ENCODE data around the gene SERHL2. TPM values are rescaled to one million over a fixed set of nuclear protein-coding genes. Genes with fewer than 3 reads are reported as not detected.
"Not testable (repeated sequence)": the region's sequence is repeated elsewhere in the genome, so short reads cannot be mapped to it uniquely, and the experiment has no call there.

Gene SERHL2
- total RNA-seq, 2 donors from 2014 or later = 12.6 to 12.8 TPM

DNA sequence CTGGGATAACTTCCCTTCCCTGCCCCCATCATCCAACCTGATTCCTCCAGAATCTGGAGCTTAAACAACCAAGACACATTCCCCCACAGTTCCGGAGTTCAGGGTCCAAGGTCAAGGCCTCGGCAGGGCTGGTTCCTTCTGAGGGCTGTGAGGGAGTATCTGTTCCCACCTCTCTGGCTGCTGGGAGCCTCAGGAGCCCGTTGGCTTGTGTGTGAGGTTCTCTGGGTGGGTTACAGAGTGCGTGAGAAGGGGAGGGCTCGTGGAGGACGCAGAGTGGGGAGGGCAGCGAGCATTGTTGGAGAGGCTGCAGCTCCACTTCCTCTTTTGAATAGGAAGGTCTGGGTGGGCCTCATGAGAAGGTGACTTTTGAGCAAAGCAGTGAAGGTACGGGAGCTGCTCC lies 8.5 kb downstream of the SERHL2 start:
- no peak for DNase-seq

DNA sequence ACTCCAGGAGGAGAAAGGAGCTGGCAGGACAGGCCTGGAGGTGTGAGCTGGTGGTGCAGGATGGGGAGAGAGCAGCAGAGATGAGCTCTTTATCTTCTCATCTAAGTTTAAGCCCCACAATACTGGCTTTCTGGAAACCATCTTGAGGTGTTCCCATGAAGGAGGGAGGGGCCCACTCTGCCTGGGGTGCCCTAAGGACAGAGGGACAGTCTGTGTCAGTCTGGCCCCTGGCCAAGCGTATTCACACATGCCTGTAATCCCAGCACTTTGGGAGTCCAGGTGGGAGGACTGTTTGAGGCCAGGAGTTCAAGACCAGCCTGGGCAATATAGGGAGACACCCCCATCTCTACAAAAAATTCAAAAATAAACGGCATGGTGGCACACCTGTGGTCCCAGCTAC lies 8.9 kb downstream of the SERHL2 start:
- DNase-seq = no peak
- Mint-ChIP-seq H3K27ac (peak overlapping the region; percentile 45), H3K36me3 (ENCODE audit: low read depth) (peaks cover 22% of the 10 kb centered on the region), H3K4me1 (peaks cover 5% of the 10 kb centered on the region), H3K9me3 (no peaks in the 10 kb centered on the region), H3K27me3 (ENCODE audit: insufficient read depth) (no peaks in the 10 kb centered on the region), H3K4me3 (no peak overlapping the region)
- H3K4me1 ChIP-seq (ENCODE audit: control insufficient read depth, insufficient read depth, low read length) = no peaks in the 10 kb centered on the region
- WGBS, 2 experiments (ENCODE audit: insufficient coverage in 1 of 2, insufficient read length in 1 of 2) = 98 to 100% methylated on average over 1 to 2 of the region's 2 CpGs
- no peaks in the 10 kb centered on the region for H3K9me3 ChIP-seq (ENCODE audit: control insufficient read depth, low read length)
- H3K4me3 ChIP-seq (ENCODE audit: low read length) = no peak overlapping the region
- H3K27ac ChIP-seq (ENCODE audit: low read depth, low read length) = no peak overlapping the region
- H3K36me3 ChIP-seq (ENCODE audit: control insufficient read depth, insufficient read depth, low read length) = peaks cover 56% of the 10 kb centered on the region
- H3K27me3 ChIP-seq (ENCODE audit: control insufficient read depth, insufficient read depth, low read length, poor library complexity, severe bottlenecking) = no peaks in the 10 kb centered on the region
- TF ChIP-seq, protein P1, sequence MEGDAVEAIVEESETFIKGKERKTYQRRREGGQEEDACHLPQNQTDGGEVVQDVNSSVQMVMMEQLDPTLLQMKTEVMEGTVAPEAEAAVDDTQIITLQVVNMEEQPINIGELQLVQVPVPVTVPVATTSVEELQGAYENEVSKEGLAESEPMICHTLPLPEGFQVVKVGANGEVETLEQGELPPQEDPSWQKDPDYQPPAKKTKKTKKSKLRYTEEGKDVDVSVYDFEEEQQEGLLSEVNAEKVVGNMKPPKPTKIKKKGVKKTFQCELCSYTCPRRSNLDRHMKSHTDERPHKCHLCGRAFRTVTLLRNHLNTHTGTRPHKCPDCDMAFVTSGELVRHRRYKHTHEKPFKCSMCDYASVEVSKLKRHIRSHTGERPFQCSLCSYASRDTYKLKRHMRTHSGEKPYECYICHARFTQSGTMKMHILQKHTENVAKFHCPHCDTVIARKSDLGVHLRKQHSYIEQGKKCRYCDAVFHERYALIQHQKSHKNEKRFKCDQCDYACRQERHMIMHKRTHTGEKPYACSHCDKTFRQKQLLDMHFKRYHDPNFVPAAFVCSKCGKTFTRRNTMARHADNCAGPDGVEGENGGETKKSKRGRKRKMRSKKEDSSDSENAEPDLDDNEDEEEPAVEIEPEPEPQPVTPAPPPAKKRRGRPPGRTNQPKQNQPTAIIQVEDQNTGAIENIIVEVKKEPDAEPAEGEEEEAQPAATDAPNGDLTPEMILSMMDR (conservative IDR thresholded peaks at IDR 0.05) = no peak
- no peak overlapping the region for H3K9ac ChIP-seq (ENCODE audit: extremely low read depth, low read length, poor library complexity, severe bottlenecking)

More for the DNA sequence above, 8.5 kb downstream of the SERHL2 start:
- no peak overlapping the region for H3K9ac ChIP-seq (ENCODE audit: extremely low read depth, low read length, poor library complexity, severe bottlenecking)
- 87 to 88% methylated on average over 4 to 8 of the region's 8 CpGs for WGBS, 2 experiments (ENCODE audit: insufficient coverage in 1 of 2, insufficient read length in 1 of 2)
- H3K9me3 ChIP-seq (ENCODE audit: control insufficient read depth, low read length) = no peaks in the 10 kb centered on the region
- H3K27ac Mint-ChIP-seq = peak overlapping the region; percentile 45
- peaks cover 56% of the 10 kb centered on the region for H3K36me3 ChIP-seq (ENCODE audit: control insufficient read depth, insufficient read depth, low read length)
- H3K36me3 Mint-ChIP-seq (ENCODE audit: low read depth) = peaks cover 22% of the 10 kb centered on the region
- no peaks in the 10 kb centered on the region for H3K9me3 Mint-ChIP-seq
- no peaks in the 10 kb centered on the region for H3K27me3 Mint-ChIP-seq (ENCODE audit: insufficient read depth)
- H3K27me3 ChIP-seq (ENCODE audit: control insufficient read depth, insufficient read depth, low read length, poor library complexity, severe bottlenecking) = no peaks in the 10 kb centered on the region
- peaks cover 5% of the 10 kb centered on the region for H3K4me1 Mint-ChIP-seq
- H3K4me3 ChIP-seq (ENCODE audit: low read length) = no peak overlapping the region
- no peak overlapping the region for H3K27ac ChIP-seq (ENCODE audit: low read depth, low read length)
- TF ChIP-seq, protein P1 (conservative IDR thresholded peaks at IDR 0.05) = no peak
- no peaks in the 10 kb centered on the region for H3K4me1 ChIP-seq (ENCODE audit: control insufficient read depth, insufficient read depth, low read length)
- H3K4me3 Mint-ChIP-seq = no peak overlapping the region

DNA sequence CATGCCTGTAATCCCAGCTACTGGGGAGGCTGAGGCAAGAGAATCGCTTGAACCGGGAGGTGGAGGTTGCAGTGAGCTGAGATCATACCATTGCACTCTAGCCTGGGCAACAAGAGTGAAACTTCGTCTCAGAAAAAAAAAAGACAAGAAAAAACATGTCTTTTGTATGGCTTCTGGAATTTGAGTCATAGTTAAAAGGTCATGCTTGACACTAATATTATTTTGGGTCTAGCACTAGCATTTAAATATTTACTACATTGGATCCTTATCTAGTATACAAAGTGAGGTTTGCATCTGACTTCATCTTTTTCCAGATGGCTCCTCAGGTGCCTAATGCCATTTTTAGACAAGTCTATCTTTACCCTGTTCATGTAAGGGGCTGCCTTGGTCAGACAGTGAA lies 10.2 kb downstream of the SERHL2 start:
- not testable (repeated sequence) for H3K9ac ChIP-seq (ENCODE audit: extremely low read depth, low read length, poor library complexity, severe bottlenecking); H3K9me3 Mint-ChIP-seq; DNase-seq; H3K27me3 ChIP-seq (ENCODE audit: control insufficient read depth, insufficient read depth, low read length, poor library complexity, severe bottlenecking); H3K27ac ChIP-seq (ENCODE audit: low read depth, low read length); H3K4me3 Mint-ChIP-seq; H3K27ac Mint-ChIP-seq; H3K27me3 Mint-ChIP-seq (ENCODE audit: insufficient read depth); H3K4me1 ChIP-seq (ENCODE audit: control insufficient read depth, insufficient read depth, low read length); H3K9me3 ChIP-seq (ENCODE audit: control insufficient read depth, low read length); H3K4me1 Mint-ChIP-seq; H3K4me3 ChIP-seq (ENCODE audit: low read length)
- H3K36me3 Mint-ChIP-seq (ENCODE audit: low read depth) = peaks cover 23% of the 10 kb centered on the region
- H3K36me3 ChIP-seq (ENCODE audit: control insufficient read depth, insufficient read depth, low read length) = peaks cover 64% of the 10 kb centered on the region
- WGBS, 2 experiments (ENCODE audit: insufficient coverage in 1 of 2, insufficient read length in 1 of 2) = 91 to 93% methylated on average over 3 of the region's 3 CpGs

DNA sequence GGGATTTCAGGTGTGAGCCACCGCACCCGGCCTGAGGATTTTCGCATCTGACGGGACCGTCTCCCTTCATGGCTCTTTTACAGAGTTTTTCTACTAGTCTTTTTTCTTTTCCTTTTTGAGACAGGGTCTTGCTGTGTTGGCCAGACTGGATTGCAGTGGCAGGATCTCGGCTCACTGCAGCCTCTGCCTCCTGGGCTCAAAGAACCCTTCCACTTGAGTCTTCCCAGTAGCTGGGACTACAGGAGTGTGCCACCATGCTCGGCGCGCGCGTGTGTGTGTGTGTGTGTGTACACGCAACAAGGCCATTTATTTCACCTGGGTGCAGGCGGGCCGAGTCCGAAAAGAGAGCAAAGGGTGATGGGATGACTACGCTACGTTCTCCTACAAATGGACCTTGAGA lies 10.9 kb downstream of the SERHL2 start:
- H3K4me3 Mint-ChIP-seq = no peak overlapping the region
- no peaks in the 10 kb centered on the region for H3K27me3 Mint-ChIP-seq (ENCODE audit: insufficient read depth)
- H3K36me3 Mint-ChIP-seq (ENCODE audit: low read depth) = peaks cover 26% of the 10 kb centered on the region
- Histone ChIP-seq H3K9ac (ENCODE audit: extremely low read depth, low read length, poor library complexity, severe bottlenecking) (no peak overlapping the region), H3K4me3 (ENCODE audit: low read length) (no peak overlapping the region), H3K27me3 (ENCODE audit: control insufficient read depth, insufficient read depth, low read length, poor library complexity, severe bottlenecking) (no peaks in the 10 kb centered on the region), H3K27ac (ENCODE audit: low read depth, low read length) (no peak overlapping the region), H3K4me1 (ENCODE audit: control insufficient read depth, insufficient read depth, low read length) (no peaks in the 10 kb centered on the region), H3K9me3 (ENCODE audit: control insufficient read depth, low read length) (no peaks in the 10 kb centered on the region), H3K36me3 (ENCODE audit: control insufficient read depth, insufficient read depth, low read length) (peaks cover 71% of the 10 kb centered on the region)
- H3K4me1 Mint-ChIP-seq = peaks cover 5% of the 10 kb centered on the region
- H3K9me3 Mint-ChIP-seq = no peaks in the 10 kb centered on the region
- H3K27ac Mint-ChIP-seq = no peak overlapping the region
- WGBS, 2 experiments (ENCODE audit: insufficient coverage in 1 of 2, insufficient read length in 1 of 2) = 97 to 98% methylated on average over 9 to 17 of the region's 17 CpGs
- no peak for DNase-seq
- TF ChIP-seq, protein P1 (conservative IDR thresholded peaks at IDR 0.05) = no peak

Data from endodermal cell (in vitro differentiated cells).